ENCODE data around the gene SLC44A2. TPM values are rescaled to one million over a fixed set of nuclear protein-coding genes. Genes with fewer than 3 reads are reported as not detected.

The SLC44A2 gene
- total and polyA plus RNA-seq, 2 of the 13 experiments (the other 11 are each of a cell fraction or from before 2014, with no cell fraction given), result 2.4 to 5.6 TPM

GRCh38 chr19:10580979-10581631 lies 44.2 kb upstream of the SLC44A2 start (continued):
- TF ChIP-seq ZNF513 (CRISPR knock-in tag; conservative IDR thresholded peaks at IDR 0.05), result no peak
- TF ChIP-seq TFE3 (CRISPR knock-in tag; IDR thresholded peaks at IDR 0.05), result no peak
- no peak for TF ChIP-seq RAD51 (IDR thresholded peaks at IDR 0.05; ENCODE audit: borderline replicate concordance)
- no peak for TF ChIP-seq NCOR1 (IDR thresholded peaks at IDR 0.05; ENCODE audit: borderline replicate concordance, low read length)
- TF ChIP-seq ZBTB39 (CRISPR knock-in tag; IDR thresholded peaks at IDR 0.05), result no peak
- TF ChIP-seq PTBP1 (IDR thresholded peaks at IDR 0.05; ENCODE audit: low read depth, low read length, poor library complexity, severe bottlenecking), result no peak
- 0 out of 2 replicates have a peak, but pooled peaks have one; percentile 32 for TF ChIP-seq TOPORS (CRISPR knock-in tag; IDR thresholded peaks at IDR 0.05)
- no peak for TF ChIP-seq ZBTB7A (CRISPR knock-in tag; IDR thresholded peaks at IDR 0.05)
- no peak for TF ChIP-seq SRSF4 (IDR thresholded peaks at IDR 0.05; ENCODE audit: low read depth, low read length, poor library complexity, severe bottlenecking)
- TF ChIP-seq AKAP8 (CRISPR knock-in tag; IDR thresholded peaks at IDR 0.05), result no peak
- TF ChIP-seq, protein P1, sequence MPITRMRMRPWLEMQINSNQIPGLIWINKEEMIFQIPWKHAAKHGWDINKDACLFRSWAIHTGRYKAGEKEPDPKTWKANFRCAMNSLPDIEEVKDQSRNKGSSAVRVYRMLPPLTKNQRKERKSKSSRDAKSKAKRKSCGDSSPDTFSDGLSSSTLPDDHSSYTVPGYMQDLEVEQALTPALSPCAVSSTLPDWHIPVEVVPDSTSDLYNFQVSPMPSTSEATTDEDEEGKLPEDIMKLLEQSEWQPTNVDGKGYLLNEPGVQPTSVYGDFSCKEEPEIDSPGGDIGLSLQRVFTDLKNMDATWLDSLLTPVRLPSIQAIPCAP (CRISPR knock-in tag; IDR thresholded peaks at IDR 0.05; ENCODE audit: low read depth), result no peak
- TF ChIP-seq ZNF263 (CRISPR knock-in tag; IDR thresholded peaks at IDR 0.05), result 0 out of 2 replicates have a peak, but pooled peaks have one; percentile 44
- TF ChIP-seq ADNP (CRISPR knock-in tag; IDR thresholded peaks at IDR 0.05), result no peak
- no peak for TF ChIP-seq MAZ (IDR thresholded peaks at IDR 0.05; ENCODE audit: borderline replicate concordance, low read depth, low read length)
- no peak for TF ChIP-seq MAZ (CRISPR knock-in tag; IDR thresholded peaks at IDR 0.05; ENCODE audit: low read depth)
- TF ChIP-seq ZNF687 (CRISPR knock-in tag; IDR thresholded peaks at IDR 0.05), result peak; percentile 77
- TF ChIP-seq ZNF891 (CRISPR knock-in tag; IDR thresholded peaks at IDR 0.05), result no peak
- TF ChIP-seq HOXA9 (CRISPR knock-in tag; IDR thresholded peaks at IDR 0.05; ENCODE audit: borderline replicate concordance), result no peak
- TF ChIP-seq NCOA5 (CRISPR knock-in tag; IDR thresholded peaks at IDR 0.05), result no peak

All from HepG2 (cell line).